ENCODE measurements around the gene PHC3.

Gene PHC3

DNA sequence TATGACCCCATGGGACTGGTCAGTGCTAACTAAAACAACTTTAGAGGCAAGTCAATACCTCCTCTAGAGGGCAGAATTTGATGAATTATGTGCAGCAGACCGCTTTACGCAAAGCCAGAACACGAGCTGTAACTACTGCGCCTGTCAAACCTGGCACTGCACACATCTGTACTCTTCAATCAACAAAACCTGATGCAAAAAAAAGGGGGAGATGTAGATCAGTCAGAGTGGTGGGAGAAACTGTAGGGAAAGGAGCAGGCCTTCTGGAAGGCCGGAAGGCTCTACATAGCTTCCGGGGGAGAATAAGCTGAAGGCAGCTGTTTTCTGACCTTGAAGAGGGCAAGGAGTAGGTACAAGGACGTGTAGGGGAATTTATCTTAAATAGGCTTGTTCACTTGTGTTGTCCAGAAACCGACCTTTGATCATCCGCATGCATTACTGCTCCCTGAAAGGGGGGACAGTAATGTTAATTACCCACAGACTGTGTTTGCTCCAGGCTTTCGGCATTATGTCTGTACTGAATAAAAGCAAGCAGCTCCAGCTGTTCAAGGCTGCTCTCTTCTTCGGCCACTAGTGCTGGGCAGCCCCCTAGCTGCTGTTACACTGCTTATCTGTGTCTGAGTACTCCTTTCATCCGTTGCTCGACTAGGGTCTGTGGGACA is 102.8 kb downstream of the PHC3 start:
- DNase-seq (ENCODE audit: low spot score) (no peak), FAIRE-seq (no peak)

DNA sequence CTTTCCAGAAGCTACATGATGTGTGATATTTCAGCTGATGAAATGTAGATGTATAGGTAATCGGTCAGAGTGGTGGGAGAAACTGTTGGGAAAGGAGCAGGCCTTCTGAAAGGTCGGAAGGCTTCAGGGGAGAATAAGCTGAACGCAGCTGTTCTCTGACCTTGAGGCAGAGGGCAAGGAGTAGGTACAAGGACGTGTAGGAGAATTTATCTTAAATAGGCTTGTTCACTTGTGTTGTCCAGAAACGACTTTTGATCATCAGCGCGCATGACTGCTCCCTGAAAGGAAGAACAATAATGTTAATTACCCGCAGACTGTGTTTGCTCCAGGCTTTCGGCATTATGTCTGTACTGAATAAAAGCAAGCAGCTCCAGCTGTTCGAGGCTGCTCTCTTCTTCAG is 104.2 kb downstream of the PHC3 start:
- DNase-seq (ENCODE audit: low spot score) (no peak), FAIRE-seq (no peak)

DNA sequence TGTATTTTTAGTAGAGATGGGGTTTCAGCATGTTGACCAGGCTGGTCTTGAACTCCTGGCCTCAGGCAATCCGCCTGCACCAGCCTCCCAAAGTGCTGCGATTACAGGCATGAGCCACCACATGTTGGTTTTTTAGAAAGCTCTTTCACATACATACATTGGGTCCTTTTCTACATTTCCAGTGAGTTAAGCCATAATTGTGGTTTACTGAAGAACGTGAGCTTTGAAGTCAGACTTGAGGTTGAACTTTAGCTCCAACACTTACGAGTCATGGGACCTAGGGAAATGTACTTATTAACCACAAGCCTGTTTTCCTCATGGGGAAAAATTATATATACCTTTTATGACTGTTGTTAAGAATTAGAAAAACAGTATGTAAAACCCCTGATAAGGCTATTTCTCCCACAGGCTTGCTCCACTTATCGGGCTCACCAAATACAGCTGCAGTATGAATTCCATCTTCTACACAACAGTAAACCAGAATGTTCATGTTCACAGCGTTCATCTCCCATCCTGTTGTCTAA is 104.8 kb downstream of the PHC3 start:
- FAIRE-seq (peak; percentile 80), DNase-seq (ENCODE audit: low spot score) (peak; percentile 65)

DNA sequence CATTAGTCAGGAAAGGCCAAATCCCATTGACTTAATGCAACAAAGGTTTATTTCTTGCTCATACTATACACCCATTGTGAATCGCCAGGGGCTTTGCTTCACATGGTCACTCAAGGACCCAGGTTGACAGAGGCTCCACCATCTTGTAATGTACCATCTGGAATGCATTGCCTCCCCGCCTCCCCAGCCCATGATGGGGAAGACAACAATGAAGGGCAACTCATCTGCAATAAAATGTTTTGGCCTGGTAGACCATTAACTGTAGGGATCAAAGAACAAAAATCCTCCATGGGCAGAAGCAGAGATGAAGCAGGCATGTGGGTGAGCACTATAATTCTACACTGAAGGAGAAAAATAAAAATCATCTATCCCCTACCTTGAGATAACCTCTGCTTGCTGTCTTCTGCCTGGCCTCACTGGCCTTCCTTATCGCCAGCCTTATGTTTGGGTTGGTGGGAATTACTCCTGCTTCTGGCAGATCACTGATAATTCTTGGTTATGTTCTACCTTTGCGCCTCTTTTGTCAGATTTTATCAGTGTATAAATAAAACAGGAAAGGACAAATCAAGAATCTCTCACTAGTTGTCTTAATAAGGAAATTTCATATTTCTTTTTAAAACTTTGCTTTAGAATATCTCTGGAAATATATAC is 106.0 kb downstream of the PHC3 start:
- FAIRE-seq (no peak), DNase-seq (ENCODE audit: low spot score) (no peak)

DNA sequence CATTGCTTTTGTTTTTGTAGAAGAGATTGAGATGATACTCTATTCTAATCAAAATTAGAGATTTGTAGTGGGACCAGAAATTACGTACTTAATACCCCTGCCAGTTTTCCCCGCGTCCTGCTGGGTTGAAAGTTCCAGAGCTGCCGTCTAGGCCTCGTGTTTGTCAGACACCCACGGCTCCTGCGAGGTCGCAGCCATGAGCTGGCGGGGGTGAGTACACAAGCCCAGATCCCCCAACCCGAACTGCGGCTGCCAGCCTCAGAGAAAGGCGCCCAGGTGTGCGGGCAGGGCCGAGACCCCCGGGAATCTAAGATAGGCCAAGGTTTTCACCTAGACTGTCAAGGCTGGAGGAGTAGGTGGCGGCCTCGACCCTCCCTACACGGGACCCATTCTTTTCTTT is 117.4 kb downstream of the PHC3 start:
- DNase-seq (ENCODE audit: low spot score) (no peak), FAIRE-seq (no peak)

DNA sequence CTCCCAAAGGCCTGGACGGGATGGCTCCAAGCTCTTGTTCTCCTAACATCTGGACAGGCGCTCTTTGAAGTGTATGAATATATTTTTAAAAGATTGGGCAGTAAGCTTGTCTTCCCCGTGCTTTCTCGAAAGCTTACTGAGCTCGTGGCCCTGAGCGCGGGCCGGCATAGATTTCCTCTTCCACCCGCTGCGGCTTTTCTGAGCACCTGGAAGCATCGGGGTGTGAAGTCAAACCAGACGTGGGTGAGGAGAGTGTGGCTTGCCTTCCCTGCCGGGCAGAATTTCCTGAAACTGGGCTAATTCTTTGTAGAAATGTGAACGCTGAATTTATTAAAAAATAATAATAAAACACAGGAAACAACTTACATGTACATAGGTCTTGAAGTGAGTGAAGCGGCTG is 117.8 kb downstream of the PHC3 start:
- FAIRE-seq (no peak), DNase-seq (ENCODE audit: low spot score) (no peak)

DNA sequence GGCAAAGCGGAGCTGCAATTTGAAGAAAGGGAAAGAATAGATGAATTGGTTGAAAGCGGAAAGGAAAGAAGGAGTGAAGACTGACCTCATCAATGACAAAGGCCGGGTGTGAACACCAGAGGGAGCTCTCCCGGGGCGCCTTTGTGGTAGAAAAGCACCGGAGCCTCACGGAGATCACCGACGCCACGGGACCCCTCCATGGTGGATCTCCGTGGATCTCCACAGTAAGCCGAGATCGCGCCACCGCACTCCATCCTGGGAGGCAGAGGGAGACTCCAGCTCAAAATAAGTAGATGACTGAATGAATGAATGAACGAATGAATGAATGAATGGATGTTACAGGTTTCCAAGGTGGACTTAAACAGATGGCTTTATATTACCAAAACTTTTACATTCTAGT is 118.8 kb downstream of the PHC3 start:
- FAIRE-seq: no peak
- DNase-seq (ENCODE audit: low spot score): no peak

DNA sequence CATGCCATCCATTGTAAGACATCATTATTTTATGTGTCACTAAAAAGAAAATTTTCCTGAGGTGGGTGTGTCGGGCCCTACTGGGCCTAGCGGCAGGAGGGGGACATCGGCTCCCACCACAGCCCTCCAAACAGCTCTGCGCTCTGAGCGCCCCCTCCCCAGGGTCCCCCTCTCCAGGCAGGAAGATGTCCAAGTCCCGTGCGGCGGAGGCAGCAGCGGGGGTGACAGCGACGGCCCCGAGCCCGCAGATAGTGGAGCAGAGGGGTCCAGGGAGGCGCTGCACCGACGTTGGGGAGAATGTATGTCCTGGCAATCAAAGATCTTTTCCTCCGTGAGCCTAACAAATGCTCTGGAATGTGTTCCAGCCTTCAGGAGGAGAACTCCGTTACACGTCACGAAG is 119.5 kb downstream of the PHC3 start:
- DNase-seq (ENCODE audit: low spot score) (no peak), FAIRE-seq (no peak)

DNA sequence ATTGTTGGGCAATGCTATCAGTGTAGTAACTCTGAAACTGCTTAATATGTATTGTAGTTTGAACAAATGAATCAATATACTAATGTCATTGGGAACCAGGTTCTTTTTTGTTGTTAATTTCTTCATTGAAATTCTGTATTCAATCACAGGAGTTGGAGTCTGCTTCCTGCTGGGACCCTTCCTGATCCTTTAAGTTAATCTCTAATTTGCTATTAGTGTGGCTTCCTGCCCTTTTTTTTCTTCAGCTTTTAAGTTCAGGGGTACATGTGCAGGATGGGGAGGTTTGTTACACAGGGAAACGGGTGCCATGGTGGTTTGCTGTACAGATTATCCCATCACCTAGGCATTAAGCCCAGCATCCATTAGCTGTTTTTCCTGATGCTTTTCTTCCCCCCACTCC is 122.1 kb downstream of the PHC3 start:
- DNase-seq (ENCODE audit: low spot score) (no peak), FAIRE-seq (no peak)

DNA sequence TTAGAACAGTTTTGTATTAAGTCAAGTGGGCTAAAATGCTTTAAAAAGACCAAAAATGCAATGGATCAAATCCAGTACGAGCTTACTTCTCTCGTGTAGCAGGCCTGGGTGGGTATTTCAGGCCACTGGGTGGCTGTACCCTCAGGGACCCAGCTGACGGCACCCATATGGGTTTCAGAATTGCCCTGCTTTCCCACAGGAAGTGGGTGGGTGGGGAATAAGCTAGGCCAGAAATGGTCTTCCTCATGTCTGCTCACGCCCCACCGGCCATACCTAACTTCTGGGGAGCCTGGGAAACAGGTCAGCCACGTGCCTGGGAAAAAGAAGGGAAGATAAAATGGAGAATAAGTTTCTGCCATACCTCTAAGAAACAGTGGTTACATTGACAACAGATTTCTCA is 123.4 kb downstream of the PHC3 start:
- no peak for DNase-seq (ENCODE audit: low spot score)
- no peak for FAIRE-seq

DNA sequence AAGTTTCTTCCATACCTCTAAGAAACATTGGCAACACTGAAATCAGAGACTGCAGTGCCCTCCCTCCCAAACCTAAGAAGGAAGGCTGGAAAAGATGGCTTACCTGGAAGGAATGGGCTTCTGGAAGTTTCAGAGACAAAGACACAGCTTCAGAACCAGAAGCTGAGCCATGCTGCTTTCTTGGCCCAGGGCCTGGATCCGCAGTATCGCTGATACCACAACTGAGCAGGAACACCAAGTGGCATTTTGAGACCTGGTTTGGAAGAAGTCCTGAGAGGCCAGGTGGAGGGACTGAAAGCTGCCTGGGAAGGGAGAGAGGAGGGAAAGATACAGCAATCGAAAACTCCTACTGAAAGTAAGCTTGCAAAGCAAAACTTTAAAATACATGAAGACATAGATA is 124.0 kb downstream of the PHC3 start:
- FAIRE-seq (no peak), DNase-seq (ENCODE audit: low spot score) (no peak)

DNA sequence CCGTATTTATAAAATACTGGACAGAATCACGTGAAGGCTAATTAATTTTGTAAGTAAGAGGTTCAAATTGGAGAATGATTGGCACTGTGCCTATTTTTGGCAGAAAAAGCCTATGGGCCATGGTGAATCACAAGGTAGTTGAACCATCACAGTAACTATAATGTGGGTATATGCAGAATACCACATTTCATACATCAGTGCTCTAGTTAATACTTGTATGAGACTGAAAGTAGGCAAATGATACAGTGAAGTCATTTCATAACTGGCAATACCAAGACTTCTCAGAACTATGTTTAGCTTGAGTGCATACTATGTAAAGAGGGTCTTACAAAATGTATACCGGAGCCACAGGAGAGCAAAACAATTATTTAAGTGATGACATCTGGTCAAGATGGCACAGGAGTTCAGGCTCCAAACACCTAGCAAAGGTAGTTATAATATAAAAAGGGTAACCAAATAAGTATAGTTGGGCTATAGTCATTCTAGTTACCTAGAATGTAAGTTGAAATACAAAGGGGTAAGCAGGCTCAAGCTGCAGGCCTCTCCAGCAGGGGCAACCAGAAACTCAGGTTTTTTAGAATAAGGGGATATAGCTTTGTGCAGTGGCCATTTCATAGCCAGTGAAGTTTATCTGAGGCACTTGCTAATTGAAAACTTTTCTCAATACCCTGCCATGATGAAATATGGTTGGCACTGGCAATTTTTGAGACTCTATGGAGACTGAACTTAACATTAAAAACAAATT is 124.7 kb downstream of the PHC3 start:
- DNase-seq (ENCODE audit: low spot score) (peak; percentile 83), FAIRE-seq (peak; percentile 98)

DNA sequence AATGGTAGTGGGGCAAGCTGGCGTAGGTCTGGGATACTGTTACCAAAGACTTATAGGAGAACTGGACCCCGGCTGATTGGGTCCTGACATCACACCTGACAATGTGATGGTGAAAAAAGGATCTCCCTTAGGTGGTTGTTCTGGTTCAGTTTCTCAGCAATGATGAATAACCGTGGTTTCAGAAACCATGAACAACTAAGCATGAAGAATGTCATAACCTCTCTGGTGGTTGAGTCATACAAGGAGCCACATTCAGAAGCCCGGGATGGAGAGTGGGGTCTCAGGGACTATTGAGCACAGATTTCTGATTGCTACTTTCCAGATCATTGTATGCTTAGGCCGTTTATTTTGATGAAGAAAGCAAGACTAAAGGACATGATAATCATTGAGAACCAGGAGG is 126.3 kb downstream of the PHC3 start:
- FAIRE-seq (peak; percentile 96), DNase-seq (ENCODE audit: low spot score) (peak; percentile 84)

DNA sequence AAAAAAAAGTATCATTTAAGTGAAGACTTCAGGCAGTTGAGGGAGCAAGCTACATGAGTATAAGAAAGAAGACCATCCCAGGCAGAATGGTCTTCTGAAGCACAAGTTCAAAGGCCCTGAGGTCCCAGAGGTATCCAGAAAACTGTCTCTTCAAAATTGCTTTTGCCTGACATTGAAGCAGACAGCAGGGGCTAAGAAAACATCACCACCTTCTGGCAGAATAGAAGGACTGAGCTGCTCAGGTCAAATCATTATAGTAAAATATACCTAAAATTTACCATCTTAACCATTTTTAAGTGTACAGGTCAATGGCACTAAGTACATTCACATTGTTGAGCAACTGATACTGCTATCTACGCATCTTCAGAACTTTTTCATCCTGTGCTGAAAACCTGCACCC is 127.3 kb downstream of the PHC3 start:
- FAIRE-seq (no peak), DNase-seq (ENCODE audit: low spot score) (no peak)

DNA sequence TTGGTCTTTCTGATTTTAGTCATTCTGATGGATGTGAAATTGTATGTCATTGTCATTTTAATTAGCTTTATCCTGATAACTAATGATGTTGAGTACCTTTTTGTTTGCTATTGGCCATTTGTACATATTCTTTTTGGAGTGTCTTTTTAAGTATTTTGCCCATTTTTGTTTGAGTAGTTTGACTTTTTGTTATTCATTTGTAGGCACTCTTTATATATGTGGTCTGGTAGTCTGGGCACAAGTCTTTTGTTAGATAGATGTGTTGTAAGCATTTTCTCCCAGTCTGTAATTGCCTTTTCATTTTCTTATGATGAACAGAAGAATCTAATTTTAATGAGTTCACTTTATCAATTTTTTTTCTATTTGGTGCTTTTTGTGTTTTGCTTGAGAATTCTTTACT is 129.1 kb downstream of the PHC3 start:
- FAIRE-seq: no peak
- DNase-seq (ENCODE audit: low spot score): no peak

DNA sequence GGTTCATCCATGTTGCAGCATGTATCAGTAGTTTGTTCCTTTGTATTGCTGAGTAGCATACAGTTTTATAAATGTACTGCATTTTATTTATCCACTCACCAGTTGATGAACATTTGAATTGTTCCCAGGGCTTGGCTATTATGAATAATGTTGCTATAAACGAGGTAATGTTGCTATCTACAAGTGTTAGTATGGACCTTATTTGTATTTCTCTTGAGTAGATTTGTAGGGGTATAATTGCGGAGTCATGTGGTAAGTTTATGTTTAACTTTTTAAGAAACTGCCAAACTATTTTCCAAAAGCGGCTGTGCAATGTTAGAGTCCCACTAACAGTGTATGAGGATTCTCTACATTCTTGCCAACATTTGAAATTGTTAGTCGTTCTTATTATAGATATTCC is 130.8 kb downstream of the PHC3 start:
- FAIRE-seq (no peak), DNase-seq (ENCODE audit: low spot score) (no peak)

DNA sequence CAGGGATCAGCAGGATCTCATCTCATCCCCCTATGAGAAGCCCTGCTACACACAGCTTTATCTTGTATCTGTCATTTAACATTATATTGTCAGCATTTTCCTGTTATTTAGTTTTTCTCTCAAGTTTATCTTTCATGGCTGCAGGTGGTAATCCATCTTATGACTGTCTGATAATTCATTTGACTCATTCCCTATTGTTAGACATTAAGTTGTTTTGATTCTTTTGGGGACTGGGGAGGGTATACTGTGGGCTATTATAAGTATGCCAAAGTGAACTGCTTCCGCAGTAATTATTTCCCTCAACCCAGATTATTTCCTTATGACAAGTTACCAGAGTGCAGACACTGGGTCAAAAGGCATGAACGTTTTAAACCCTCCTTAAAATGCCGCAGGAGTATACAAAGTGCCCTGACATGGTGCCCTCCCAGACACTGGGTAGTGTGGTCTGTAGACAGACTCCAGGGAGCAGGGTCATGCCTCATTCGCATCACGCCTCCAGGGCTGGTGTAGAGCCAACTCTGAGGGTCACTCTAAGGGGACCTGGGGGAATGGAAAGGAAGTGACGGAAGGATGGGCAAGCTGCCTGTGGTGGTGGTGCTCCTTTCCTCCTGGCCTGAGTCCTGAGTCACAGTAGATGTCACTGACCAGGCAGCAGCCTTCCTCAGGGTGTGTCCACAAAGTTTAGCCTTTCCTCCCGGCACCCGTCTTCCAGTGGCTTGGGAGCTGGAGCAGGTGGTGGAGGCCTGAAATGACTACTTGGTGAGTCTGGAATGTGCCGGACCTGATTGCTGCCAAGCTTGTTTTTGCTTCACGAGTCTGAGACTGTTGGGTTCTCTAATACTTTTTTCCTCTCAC is 132.2 kb downstream of the PHC3 start:
- peak; percentile 95 for DNase-seq (ENCODE audit: low spot score)
- FAIRE-seq: peak; percentile 95

DNA sequence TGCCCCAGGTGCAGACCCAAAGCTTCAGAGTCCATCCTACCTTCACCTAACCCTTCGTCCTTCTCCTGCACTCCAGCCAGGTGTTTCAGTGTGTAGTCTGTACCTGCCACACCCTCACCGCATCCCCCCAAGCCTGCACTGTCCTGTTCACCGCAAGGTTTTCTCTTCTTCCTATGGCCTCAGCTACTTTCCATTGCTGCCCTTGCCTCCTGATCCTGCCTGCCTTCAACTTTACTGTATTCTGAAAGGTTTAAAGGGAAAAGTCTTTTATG is 134.5 kb downstream of the PHC3 start:
- FAIRE-seq (no peak), DNase-seq (ENCODE audit: low spot score) (no peak)

DNA sequence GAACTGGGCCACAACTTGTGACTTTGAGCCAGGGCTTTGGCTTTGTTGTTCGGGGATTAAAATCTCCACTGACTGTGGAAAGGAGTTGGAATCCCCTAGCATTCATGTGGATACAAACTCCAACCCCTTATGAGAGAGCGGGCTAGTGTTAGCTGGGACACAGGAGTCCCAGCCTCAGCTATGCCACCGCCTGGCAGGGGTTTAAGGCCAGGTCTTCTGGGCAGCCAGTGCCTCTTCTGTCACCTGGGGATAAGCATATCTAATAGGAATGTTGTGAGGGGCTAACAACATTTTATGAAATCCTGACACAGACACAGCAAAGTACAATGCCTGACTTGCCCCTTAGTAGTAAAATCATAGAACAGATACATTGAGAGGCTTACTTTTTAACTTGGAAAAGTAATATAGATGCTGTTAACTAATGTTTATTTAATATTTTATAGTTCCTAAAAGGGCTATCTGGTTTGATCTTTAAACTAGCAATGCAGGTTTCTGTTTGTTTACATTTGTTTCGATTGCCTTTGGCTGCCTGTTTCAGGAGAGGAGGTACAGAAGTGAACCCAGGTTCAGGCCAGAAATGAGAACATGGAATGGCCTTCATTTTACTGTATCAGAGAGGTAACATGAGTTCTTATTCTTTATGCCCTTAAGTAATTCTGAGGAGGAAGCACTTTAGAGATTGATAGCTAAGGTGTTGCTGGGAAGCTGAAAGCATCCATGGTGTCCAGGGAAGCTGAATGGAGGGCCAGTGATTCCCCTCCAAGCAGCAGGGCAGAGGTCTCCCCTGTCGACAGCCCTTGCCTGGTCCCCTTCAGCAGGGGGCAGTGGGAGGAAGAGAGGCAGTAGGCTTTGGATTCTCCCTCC is 135.0 kb downstream of the PHC3 start:
- DNase-seq (ENCODE audit: low spot score): no peak

DNA sequence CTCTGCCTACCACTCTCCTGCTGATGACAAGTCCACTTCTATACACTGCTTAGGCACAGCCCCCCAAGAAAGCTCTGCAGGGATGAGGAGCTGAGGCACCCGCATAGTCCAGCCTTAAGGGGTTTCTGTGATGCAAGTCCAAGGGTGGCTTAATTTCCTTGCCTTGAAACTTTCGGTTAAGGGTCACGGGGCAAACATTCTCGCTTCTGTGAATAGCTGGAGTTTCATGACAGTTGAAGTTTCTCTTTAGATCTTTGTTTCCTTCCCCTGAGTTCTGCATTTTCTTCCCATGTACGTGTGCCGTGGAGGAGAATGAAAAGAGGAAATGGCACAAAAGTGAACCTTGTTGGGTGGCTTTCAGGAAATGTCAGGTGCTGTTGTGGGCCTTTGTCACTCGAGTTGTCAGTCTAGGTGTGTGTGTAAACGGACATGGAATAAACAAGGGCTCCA is 136.7 kb downstream of the PHC3 start:
- FAIRE-seq: no peak
- DNase-seq (ENCODE audit: low spot score): no peak

More for the DNA sequence above, 135.0 kb downstream of the PHC3 start:
- no peak for FAIRE-seq

DNA sequence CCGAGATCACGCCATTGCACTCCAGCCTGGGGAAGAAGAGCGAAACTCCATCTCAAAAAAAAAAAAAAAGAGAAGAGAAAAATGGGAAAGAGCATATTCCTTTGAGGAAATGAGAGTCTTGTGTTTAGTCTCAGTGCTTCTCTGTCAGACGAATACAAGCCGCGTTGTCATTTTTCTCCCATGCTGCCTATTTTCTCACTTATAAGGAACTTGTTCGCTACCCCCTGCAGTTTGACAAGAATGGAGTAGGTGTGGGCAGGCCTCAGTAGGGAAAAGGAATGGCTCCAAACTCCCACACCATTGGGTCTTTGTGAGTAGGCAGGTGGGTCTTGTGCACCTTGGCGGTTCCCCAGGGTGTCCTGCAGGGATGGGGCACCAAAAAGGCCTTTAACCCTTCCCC is 137.3 kb downstream of the PHC3 start:
- FAIRE-seq: no peak

More for the DNA sequence above, 137.3 kb downstream of the PHC3 start:
- no peak for DNase-seq (ENCODE audit: low spot score)
